DND-41 (cell line): ENCODE measurements around the gene DEPP1.

Source experiments
- ATAC-seq: fragments of 200-7000 bp; cut with Tn5 transposase; 3 replicates; pipeline ENCODE4 v1.9.1; 2021; ENCODE audit warnings: low read depth; ENCODE audit not compliant: insufficient read depth
- DNase-seq: peaks from one replicate; pipeline ENCODE4 v3.0.0-alpha.2; 2020
- H2AFZ ChIP-seq: 2 replicates; pipeline ENCODE4 v1.6.0; 2012; ENCODE audit warnings: low read depth, low read length
- H3K27ac ChIP-seq: 2 replicates; pipeline ENCODE4 v1.5.1; 2012; ENCODE audit warnings: low read length, inconsistent platforms
- H3K27me3 ChIP-seq: fragments of 200-600 bp; sonication (generic); 2 replicates; pipeline ENCODE4 v1.6.0; 2012; ENCODE audit warnings: low read length, mild to moderate bottlenecking, inconsistent platforms; ENCODE audit not compliant: insufficient read depth, poor library complexity
- H3K36me3 ChIP-seq: 2 replicates; pipeline ENCODE4 v1.5.1; 2012; ENCODE audit warnings: low read length, inconsistent platforms; ENCODE audit not compliant: insufficient read depth
- H3K4me1 ChIP-seq: 2 replicates; pipeline ENCODE4 v1.5.1; 2012; ENCODE audit warnings: mild to moderate bottlenecking, low read length; ENCODE audit not compliant: insufficient read depth
- H3K4me2 ChIP-seq: 2 replicates; pipeline ENCODE4 v1.6.0; 2012; ENCODE audit warnings: mild to moderate bottlenecking, moderate library complexity, low read length, inconsistent platforms; ENCODE audit not compliant: insufficient read depth
- H3K4me3 ChIP-seq, 2 experiments: fragments of 200-600 bp in 1 of 2; shearing (Covaris generic) in 1 of 2; 2 replicates each; pipeline ENCODE4 v1.5.1; 2012 to 2016; ENCODE audit warnings: inconsistent platforms in 2 of 2, low read length in 2 of 2, mild to moderate bottlenecking in 2 of 2, low read depth in 1 of 2, moderate library complexity in 1 of 2
- H3K79me2 ChIP-seq: 2 replicates; pipeline ENCODE4 v1.6.0; 2012; ENCODE audit warnings: low read length, inconsistent platforms; ENCODE audit not compliant: insufficient read depth
- H3K9ac ChIP-seq: 2 replicates; pipeline ENCODE4 v1.6.0; 2012; ENCODE audit warnings: low read depth, mild to moderate bottlenecking, inconsistent platforms, low read length, moderate library complexity
- H3K9me3 ChIP-seq: 2 replicates; pipeline ENCODE4 v1.5.1; 2012; ENCODE audit warnings: low read length, moderate library complexity, mild to moderate bottlenecking, inconsistent platforms; ENCODE audit not compliant: insufficient read depth, severe bottlenecking
- H4K20me1 ChIP-seq: 2 replicates; pipeline ENCODE4 v1.6.0; 2012; ENCODE audit warnings: low read length; ENCODE audit not compliant: insufficient read depth
- EZH2 ChIP-seq: IDR thresholded peaks from 3 replicates; pipeline ENCODE4 v1.6.1; 2012; ENCODE audit warnings: borderline replicate concordance, low read depth, mild to moderate bottlenecking, moderate library complexity, low read length, inconsistent platforms; ENCODE audit not compliant: severe bottlenecking
- TF ChIP-seq, protein P1 (sequence below): IDR thresholded peaks from 2 replicates; pipeline ENCODE4 v1.5.1; 2012; ENCODE audit warnings: borderline replicate concordance, low read length, moderate library complexity, mild to moderate bottlenecking; ENCODE audit not compliant: poor library complexity, severe bottlenecking; ENCODE audit errors: extremely low read depth

The DEPP1 gene

DNA sequence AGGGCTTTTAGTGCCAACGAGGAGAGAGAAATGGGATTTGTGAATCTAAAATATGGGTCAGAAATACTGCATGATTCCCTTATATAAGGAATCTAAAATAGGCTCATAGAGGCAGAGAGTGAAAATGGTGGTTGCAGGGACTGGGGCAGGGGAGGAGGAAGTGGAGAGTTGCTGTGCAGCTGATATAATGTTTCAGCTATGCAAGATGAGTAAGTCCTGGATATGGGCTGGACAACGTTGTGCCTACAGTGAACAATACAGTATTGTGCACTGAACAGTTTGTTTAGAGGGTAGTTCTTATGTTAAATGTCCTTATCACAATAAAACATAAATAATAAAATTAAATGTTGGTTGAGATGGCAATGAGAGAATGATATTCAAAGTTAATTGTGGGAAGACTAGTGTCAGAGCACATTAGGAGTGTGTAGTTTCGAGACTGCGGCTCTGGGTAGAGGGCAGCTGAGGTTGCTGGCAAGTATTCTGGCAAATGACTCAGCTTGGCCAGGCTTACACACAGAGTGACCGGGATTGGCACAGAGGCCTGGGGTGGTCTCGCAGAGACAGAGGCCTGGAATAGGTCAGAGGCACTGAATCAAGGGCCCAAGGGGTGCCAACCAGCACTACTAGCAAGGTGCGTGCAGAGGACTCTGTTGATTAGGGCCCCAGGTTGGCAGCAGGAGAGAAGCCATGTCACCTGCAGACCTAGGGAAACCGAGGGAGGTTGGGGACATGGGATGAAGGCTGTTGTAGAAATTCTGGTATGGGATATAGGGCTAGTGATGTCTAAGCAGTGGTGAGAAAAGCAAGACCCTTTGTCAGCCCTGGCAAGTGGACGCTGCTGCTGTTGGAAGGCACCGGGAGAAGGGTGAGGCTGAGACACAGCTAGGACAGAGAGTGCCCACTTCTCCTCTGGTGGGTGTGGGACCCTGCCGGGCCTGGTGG is 2.8 kb upstream of the DEPP1 start:
- Histone ChIP-seq H3K4me2 (no peak overlapping the region), H4K20me1 (no peaks in the 10 kb centered on the region), H3K9ac (no peak overlapping the region), H3K9me3 (no peaks in the 10 kb centered on the region), H2AFZ (no peak overlapping the region), H3K27ac (no peak overlapping the region), H3K79me2 (no peaks in the 10 kb centered on the region), H3K4me1 (no peaks in the 10 kb centered on the region), H3K36me3 (no peaks in the 10 kb centered on the region), H3K27me3 (no peaks in the 10 kb centered on the region), H3K4me3 (no peak overlapping the region)
- DNase-seq = no peak
- TF ChIP-seq, protein P1, sequence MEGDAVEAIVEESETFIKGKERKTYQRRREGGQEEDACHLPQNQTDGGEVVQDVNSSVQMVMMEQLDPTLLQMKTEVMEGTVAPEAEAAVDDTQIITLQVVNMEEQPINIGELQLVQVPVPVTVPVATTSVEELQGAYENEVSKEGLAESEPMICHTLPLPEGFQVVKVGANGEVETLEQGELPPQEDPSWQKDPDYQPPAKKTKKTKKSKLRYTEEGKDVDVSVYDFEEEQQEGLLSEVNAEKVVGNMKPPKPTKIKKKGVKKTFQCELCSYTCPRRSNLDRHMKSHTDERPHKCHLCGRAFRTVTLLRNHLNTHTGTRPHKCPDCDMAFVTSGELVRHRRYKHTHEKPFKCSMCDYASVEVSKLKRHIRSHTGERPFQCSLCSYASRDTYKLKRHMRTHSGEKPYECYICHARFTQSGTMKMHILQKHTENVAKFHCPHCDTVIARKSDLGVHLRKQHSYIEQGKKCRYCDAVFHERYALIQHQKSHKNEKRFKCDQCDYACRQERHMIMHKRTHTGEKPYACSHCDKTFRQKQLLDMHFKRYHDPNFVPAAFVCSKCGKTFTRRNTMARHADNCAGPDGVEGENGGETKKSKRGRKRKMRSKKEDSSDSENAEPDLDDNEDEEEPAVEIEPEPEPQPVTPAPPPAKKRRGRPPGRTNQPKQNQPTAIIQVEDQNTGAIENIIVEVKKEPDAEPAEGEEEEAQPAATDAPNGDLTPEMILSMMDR = no peak
- no peak for TF ChIP-seq EZH2
- ATAC-seq = no peak

DNA sequence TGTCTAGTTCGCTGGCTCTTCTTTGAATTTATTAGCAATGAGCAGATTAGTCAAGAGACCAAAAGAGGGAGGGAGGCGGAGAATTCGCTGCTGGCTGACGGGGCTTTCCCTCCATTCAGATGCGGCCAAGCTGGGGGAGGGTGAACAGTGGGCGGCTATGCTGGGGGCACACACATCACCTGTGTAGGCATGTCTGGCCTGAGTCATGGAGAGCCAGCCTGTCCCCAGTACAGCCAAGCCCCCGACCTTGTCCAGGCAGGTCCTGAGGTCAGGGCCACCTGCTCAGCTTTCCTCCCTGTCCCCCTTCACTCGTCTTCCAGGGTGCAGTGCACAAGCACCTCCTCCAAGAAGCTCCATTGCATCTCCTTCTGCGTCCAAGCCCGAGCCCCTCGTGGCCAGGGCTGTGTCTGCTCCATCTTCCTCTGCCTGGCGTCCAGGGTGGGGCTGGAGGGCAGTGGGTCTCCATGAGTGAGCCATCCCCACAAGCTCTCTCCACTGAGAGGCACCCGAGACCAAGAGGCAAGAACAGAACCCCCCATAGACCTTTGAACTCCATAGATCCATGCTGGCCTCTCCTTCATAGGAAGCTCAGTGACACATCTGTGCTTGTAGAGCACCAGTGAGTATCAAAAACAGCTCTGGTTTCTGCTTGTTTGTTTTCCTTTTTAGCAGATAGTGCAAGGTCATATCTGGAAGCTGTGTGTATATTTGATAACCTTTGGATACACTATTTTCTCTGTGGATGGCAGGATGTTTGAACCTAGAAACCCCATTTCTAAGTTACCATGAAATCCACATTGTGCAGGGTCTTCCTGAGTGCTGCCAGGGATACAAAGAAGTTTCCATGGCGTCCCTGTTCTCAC is 1.9 kb upstream of the DEPP1 start:
- H3K27ac ChIP-seq = no peak overlapping the region

DNA sequence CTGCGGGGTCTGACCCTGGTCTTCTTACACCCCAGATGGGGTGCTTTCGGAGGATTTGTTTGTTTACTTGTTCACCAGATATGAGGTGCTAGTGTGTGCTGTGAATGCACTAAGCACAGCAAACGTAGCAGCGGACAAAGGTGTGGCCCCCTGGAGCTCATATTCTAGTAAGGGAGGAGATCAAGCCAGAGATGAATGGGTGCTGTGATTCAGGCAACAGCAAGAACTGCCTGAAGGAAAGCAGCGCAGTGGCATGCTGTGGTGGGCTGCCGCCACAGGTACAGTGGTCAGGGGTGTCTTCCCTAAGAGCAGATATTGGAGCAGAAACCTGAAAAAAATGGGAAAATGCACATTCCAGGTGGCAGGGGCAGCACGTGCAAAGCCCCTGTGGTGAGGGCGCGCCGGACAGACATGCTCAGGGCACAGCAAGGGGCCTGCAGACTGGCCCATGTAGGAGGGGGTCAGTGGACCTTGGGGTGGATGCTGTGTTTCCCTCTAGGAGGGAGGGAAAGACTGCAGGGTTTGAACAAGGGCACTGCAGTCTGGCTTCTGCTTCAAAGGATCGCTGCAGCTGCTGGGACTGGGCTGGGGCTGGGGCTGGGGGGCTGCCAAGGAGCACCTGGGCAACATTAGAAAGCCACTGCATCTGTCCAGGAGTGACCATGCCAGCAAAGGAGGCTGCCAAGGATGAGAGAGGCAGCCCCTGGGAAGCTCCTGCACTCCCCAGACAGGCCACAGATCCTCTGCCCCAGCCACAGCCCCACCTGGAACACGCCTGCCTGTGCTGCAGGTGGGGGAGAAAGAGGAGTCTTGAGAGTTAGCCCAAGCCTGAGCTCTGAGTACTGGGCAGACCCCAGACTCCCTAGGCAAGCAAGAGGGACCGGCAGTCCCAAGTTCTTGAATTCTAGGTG is 927 bp upstream of the DEPP1 start:
- Histone ChIP-seq H3K4me2 (no peak overlapping the region), H4K20me1 (no peaks in the 10 kb centered on the region), H3K9ac (no peak overlapping the region), H3K27me3 (no peaks in the 10 kb centered on the region), H3K4me1 (peaks cover 14% of the 10 kb centered on the region), H2AFZ (no peak overlapping the region), H3K36me3 (no peaks in the 10 kb centered on the region), H3K4me3 (no peak overlapping the region), H3K27ac (no peak overlapping the region), H3K79me2 (no peaks in the 10 kb centered on the region), H3K9me3 (no peaks in the 10 kb centered on the region)
- TF ChIP-seq EZH2 = no peak
- TF ChIP-seq, protein P1 = no peak
- no peak for DNase-seq
- no peak for ATAC-seq

More for the DNA sequence above, 1.9 kb upstream of the DEPP1 start:
- Histone ChIP-seq H3K36me3 (no peaks in the 10 kb centered on the region), H3K4me1 (peaks cover 5% of the 10 kb centered on the region), H3K79me2 (no peaks in the 10 kb centered on the region), H3K9ac (no peak overlapping the region), H3K4me3 (no peak overlapping the region), H4K20me1 (no peaks in the 10 kb centered on the region), H3K27me3 (no peaks in the 10 kb centered on the region), H2AFZ (no peak overlapping the region), H3K4me2 (no peak overlapping the region), H3K9me3 (no peaks in the 10 kb centered on the region)
- ATAC-seq (no peak), DNase-seq (no peak)
- no peak for TF ChIP-seq EZH2
- TF ChIP-seq, protein P1 = no peak
